Activated naive CD4-positive, alpha-beta T cell treated with anti-CD3 and anti-CD28 coated beads for 36 hours (primary cell): Measurements from ENCODE around the gene DBF4B. TPM values are rescaled to one million over a fixed set of nuclear protein-coding genes. Genes with fewer than 3 reads are reported as not detected.
"Not testable (repeated sequence)": the region's sequence is repeated elsewhere in the genome, so short reads cannot be mapped to it uniquely, and the experiment has no call there.

Experiments used
- CTCF ChIA-PET: fragments of 350-600 bp; sonication (Branson Sonifier 250); formaldehyde crosslinking; loops from one replicate; lab custom pipeline; 2021; ENCODE audit warnings: antibody characterized with exemption; lab: Charles Lee
- DNase-seq: peaks from one replicate; pipeline ENCODE4 v3.0.0-alpha.2; 2020
- H3K27ac Mint-ChIP-seq: one replicate; pipeline ENCODE4 v1.8.0; 2021; ENCODE audit warnings: mild to moderate bottlenecking, mixed read lengths
- H3K27me3 Mint-ChIP-seq: one replicate; pipeline ENCODE4 v1.8.0; 2021; ENCODE audit warnings: low read depth, mixed read lengths
- H3K36me3 Mint-ChIP-seq: one replicate; pipeline ENCODE4 v1.8.0; 2021; ENCODE audit warnings: low read depth, mixed read lengths
- H3K4me1 Mint-ChIP-seq: one replicate; pipeline ENCODE4 v1.8.0; 2021; ENCODE audit warnings: low read depth, mixed read lengths
- H3K4me3 Mint-ChIP-seq: one replicate; pipeline ENCODE4 v1.8.0; 2021; ENCODE audit warnings: mild to moderate bottlenecking, moderate library complexity, mixed read lengths
- H3K9me3 Mint-ChIP-seq: one replicate; pipeline ENCODE4 v1.8.0; 2021; ENCODE audit warnings: mixed read lengths
- intact Hi-C: fragments of 100-400 bp; cut with micrococcal nuclease; formaldehyde crosslinking; loops from one replicate; pipeline ENCODE4 v1.15.1; 2023
- total RNA-seq, 2 experiments: library from RNA; stranded (reverse); gene quantifications; one replicate each; pipeline ENCODE4 v1.2.3, GENCODE V29; 2021

The DBF4B gene
- total RNA-seq, 2 experiments from 2014 or later: 28.5 to 29.5 TPM

DNA sequence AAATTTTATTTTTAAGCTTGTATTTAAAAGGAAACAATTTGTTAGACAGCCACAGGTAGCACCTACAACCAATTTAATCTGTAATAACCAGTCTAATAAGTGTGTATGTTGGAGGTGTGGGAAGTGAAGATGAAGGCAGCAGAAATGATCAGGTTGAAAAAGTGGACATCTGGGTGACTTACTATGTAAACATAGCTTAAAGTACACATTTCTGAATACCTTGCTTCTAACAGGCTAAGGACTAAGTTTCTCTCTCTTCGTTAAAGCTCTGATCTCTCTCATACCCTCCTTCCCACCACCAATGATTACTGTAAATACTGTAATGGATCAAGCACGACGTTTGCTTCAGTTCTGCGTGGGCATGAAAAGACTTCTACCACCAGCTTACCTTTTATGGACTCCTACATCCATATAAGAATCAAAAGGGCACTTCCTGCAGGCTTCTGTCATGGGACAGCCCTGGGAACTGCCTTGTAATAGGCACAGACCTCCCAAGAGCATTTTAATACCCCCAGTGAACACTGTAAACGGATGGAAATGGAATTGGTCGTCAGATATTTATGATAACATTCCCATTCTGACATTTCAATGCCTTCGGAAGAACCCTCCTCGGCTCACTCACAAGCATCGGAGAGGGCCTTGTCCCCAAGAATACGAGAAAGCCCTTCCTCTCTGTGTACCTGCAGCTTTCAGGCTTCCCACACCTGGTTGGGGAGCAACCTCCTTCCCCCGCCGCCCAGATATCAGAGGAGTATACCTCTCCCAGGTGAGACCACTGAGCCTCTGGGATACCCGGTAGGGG, 19.6 kb upstream of the DBF4B start:
- peaks cover 25% of the 10 kb centered on the region for H3K4me1 Mint-ChIP-seq
- peaks cover 6% of the 10 kb centered on the region for H3K36me3 Mint-ChIP-seq
- H3K4me3 Mint-ChIP-seq: peak overlapping the region; percentile 99
- H3K9me3 Mint-ChIP-seq: no peaks in the 10 kb centered on the region
- peak overlapping the region; percentile 89 for H3K27ac Mint-ChIP-seq
- peak; percentile 19 for DNase-seq
- CTCF ChIA-PET: interaction anchor here (0.5 kb wide), 1 partner anchor 322 kb away, joined by 4 read pairs; no protein-coding TSS in a partner anchor
- no peaks in the 10 kb centered on the region for H3K27me3 Mint-ChIP-seq
- intact Hi-C loops: loop anchor here (1.0 kb wide), 2 partner anchors 19 to 86 kb away; partner anchors contain the start of gene DBF4B

GRCh38 chr17:44689477-44690217, 18.8 kb upstream of the DBF4B start, which contains the start of gene CCDC43:
CCDC43 (minus strand) TSS chr17:44689776; CDS start chr17:44689753, 23 bp downstream.
- H3K9me3 Mint-ChIP-seq: no peaks in the 10 kb centered on the region
- H3K27me3 Mint-ChIP-seq: no peaks in the 10 kb centered on the region
- CTCF ChIA-PET: no interaction called here

GRCh38 chr17:44690746-44691306, 17.6 kb upstream of the DBF4B start:
- DNase-seq: peak; percentile 50
- H3K27ac Mint-ChIP-seq: peak overlapping the region; percentile 5
- H3K4me3 Mint-ChIP-seq: peak overlapping the region; percentile 99

More at GRCh38 chr17:44689477-44690217, 18.8 kb upstream of the DBF4B start, which contains the start of gene CCDC43:
- DNase-seq: peak; percentile 94
- Mint-ChIP-seq H3K27ac (peak within 1 kb of the TSS; percentile 89), H3K4me1 (peaks cover 24% of the 10 kb centered on the region), H3K36me3 (peaks cover 6% of the 10 kb centered on the region), H3K4me3 (peak within 1 kb of the TSS; percentile 99)
- intact Hi-C loops: loop anchor here (1.0 kb wide), 2 partner anchors 19 to 86 kb away; partner anchors contain the start of gene DBF4B

GRCh38 chr17:44693609-44694008, 14.9 kb upstream of the DBF4B start:
- Mint-ChIP-seq H3K36me3 (peaks cover 3% of the 10 kb centered on the region), H3K27me3 (no peaks in the 10 kb centered on the region), H3K27ac (no peak overlapping the region), H3K4me1 (peaks cover 13% of the 10 kb centered on the region), H3K4me3 (no peak overlapping the region), H3K9me3 (no peaks in the 10 kb centered on the region)
- intact Hi-C loops: no loop called here
- DNase-seq: no peak
- CTCF ChIA-PET: interaction anchor here (0.7 kb wide), 1 partner anchor 293 kb away, joined by 4 read pairs; no protein-coding TSS in a partner anchor

More at GRCh38 chr17:44690746-44691306, 17.6 kb upstream of the DBF4B start:
- intact Hi-C loops, H3K36me3 Mint-ChIP-seq, H3K9me3 Mint-ChIP-seq, H3K27me3 Mint-ChIP-seq: not testable (repeated sequence)
- H3K4me1 Mint-ChIP-seq: peaks cover 24% of the 10 kb centered on the region
- CTCF ChIA-PET: interaction anchor here (1.2 to 1.3 kb wide), 3 partner anchors 10 to 86 kb away, joined by 4 read pairs; no protein-coding TSS in a partner anchor

DNA sequence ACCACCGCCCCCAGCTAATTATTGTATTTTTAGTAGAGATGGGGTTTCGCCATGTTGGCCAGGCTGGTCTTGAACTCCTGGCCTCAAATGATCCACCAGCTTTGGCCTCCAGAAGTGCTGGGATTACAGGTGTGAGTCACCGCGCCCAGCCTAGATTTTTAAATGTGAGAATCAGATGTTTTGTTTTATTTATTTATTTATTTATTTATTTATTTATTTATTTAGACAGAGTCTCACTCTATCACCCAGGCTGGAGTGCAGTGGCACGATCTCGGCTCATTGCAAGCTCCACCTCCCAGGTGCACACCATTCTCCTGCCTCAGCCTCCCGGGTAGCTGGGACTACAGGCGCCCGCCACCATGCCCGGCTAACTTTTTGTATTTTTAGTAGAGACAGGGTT, 8.2 kb upstream of the DBF4B start:
- H3K36me3 Mint-ChIP-seq, intact Hi-C loops, H3K4me1 Mint-ChIP-seq, H3K27ac Mint-ChIP-seq, H3K9me3 Mint-ChIP-seq, H3K27me3 Mint-ChIP-seq, DNase-seq, H3K4me3 Mint-ChIP-seq: not testable (repeated sequence)
- CTCF ChIA-PET: interaction anchor here (1.8 kb wide), 1 partner anchor 9 kb away, joined by 4 read pairs; no protein-coding TSS in a partner anchor

DNA sequence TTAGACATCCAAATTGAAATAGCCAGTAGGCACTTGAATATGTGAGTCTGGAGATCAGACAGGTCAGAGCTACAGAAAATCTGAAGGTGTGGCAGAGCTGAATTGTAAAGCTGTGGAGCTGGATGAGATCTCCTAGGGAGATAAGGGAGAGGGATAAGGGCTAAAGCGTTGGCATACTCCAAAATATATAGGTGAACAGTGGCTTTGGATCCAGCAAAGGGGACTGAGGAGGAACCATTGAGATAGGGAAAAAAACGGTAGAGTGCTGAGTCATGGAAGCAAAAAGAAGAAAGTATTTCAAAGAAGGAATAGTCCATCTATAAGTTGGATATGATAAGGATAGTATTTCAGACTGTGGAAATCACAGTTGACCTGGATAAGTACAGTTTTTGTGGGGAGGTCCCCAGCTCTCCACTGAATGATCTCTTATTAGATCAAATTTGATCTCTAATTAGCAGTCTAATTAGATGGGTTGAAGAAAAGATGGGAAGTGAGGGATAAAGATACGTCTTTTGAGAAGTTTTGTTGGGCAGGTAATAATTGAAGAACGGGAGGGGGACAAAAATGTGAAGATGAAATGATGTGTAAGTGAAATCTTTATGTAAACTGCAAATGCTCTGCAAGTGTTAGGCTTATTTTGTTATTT, 587 bp upstream of the DBF4B start:
- Mint-ChIP-seq H3K9me3 (no peaks in the 10 kb centered on the region), H3K4me1 (peaks cover 5% of the 10 kb centered on the region), H3K27ac (no peak overlapping the region), H3K4me3 (no peak overlapping the region), H3K36me3 (peaks cover 2% of the 10 kb centered on the region), H3K27me3 (no peaks in the 10 kb centered on the region)
- intact Hi-C loops: loop anchor here (1.0 kb wide), 1 partner anchor 19 kb away; the partner anchor contains the start of gene CCDC43
- no peak for DNase-seq
- CTCF ChIA-PET: interaction anchor here (0.8 to 1.3 kb wide), 3 partner anchors 17 to 70 kb away, joined by 3 to 4 read pairs (median 4); no protein-coding TSS in a partner anchor

GRCh38 chr17:44719444-44719843, 11.0 kb downstream of the DBF4B start:
- Mint-ChIP-seq H3K27me3 (no peaks in the 10 kb centered on the region), H3K27ac (no peak overlapping the region), H3K4me3 (no peak overlapping the region), H3K4me1 (no peaks in the 10 kb centered on the region), H3K36me3 (peaks cover 20% of the 10 kb centered on the region), H3K9me3 (no peaks in the 10 kb centered on the region)
- CTCF ChIA-PET: no interaction called here
- intact Hi-C loops: no loop called here
- no peak for DNase-seq

DNA sequence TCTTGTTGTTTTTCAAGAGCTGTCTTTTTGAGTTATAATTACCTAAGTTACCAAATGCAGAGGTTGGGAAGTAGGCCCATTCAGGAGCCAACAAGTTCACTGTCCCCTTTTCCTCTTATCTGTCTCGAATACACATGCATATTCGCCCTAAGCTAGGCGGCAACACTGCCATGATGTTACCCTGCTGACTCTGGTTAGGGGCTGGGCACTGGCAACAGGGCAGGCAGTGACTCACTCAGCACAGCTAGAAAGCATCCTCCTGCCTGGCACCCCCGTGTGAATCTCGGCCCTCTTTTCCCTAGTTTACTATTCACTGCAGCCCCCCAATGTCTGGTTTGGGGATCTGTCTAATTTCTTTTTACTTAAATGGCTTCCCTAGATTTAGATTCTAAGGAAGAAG, 13.8 kb downstream of the DBF4B start:
- intact Hi-C loops: no loop called here
- Mint-ChIP-seq H3K27me3 (no peaks in the 10 kb centered on the region), H3K36me3 (peaks cover 21% of the 10 kb centered on the region), H3K9me3 (no peaks in the 10 kb centered on the region), H3K27ac (no peak overlapping the region), H3K4me1 (no peaks in the 10 kb centered on the region), H3K4me3 (no peak overlapping the region)
- DNase-seq: no peak
- CTCF ChIA-PET: no interaction called here

- peaks cover 21% of the 10 kb centered on the region for H3K36me3 Mint-ChIP-seq
- H3K27ac Mint-ChIP-seq, intact Hi-C loops, H3K4me1 Mint-ChIP-seq, H3K27me3 Mint-ChIP-seq, H3K4me3 Mint-ChIP-seq, DNase-seq, H3K9me3 Mint-ChIP-seq: not testable (repeated sequence)
- CTCF ChIA-PET: interaction anchor here (0.6 kb wide), 1 partner anchor 132 kb away, joined by 4 read pairs; no protein-coding TSS in a partner anchor
Measured at GRCh38 chr17:44726121-44726520, 17.7 kb downstream of the DBF4B start.

DNA sequence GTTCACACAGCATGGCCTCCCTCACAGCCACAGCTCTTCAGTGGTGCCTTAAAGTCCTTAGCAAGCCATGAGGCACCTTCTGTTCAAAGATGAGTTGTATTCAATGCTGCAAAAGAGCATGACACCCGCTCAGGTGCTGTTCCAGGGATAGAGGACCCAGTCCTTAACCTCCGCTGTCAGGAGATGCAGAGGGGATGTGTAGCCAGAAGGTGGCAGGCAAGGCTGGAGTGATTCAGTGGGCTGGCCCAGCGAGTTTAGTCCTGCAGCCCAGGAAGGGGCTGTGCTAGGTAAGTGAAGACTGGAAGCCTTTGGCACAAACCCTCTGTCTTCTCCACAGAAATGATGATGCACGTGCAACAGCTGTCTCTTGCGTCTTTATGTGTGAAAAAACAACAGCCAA, 25.3 kb downstream of the DBF4B start:
- Mint-ChIP-seq H3K9me3 (no peaks in the 10 kb centered on the region), H3K4me1 (no peaks in the 10 kb centered on the region), H3K27ac (no peak overlapping the region), H3K36me3 (peaks cover 14% of the 10 kb centered on the region), H3K4me3 (no peak overlapping the region), H3K27me3 (no peaks in the 10 kb centered on the region)
- CTCF ChIA-PET: no interaction called here
- intact Hi-C loops: no loop called here
- DNase-seq: no peak

DNA sequence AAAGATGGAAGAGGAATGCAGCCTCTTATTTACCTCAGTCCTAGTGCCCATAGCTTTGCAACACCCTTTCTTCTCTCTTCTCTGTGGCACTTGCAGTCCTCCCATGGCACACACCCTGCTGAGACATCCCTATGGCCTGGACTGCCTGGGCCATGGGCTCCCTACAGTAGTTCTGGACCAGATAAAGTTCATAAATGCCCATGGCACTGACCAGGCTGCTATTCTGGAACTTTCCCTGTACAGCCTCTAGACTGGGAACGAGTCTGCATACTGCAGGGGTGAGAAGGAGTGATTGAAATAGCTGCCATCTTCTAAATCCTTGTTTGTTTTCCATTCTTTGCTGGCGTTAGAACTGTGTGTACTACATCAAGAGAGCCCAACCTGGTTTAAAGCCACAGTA, 25.8 kb downstream of the DBF4B start:
- no peaks in the 10 kb centered on the region for H3K9me3 Mint-ChIP-seq
- H3K4me1 Mint-ChIP-seq: no peaks in the 10 kb centered on the region
- CTCF ChIA-PET: no interaction called here

More for the DNA sequence above, 25.8 kb downstream of the DBF4B start:
- Mint-ChIP-seq H3K27ac (no peak overlapping the region), H3K4me3 (no peak overlapping the region), H3K27me3 (no peaks in the 10 kb centered on the region), H3K36me3 (peaks cover 13% of the 10 kb centered on the region)
- intact Hi-C loops: no loop called here
- no peak for DNase-seq
